C4-2B (cell line): Measurements from ENCODE around the gene CEP128.
A peak's percentile ranks its signal among the peaks of the same experiment; 100 is the strongest.

Experiments
- CTCF ChIP-seq: fragments of 450-650 bp; conservative IDR thresholded peaks from 2 replicates; pipeline ENCODE4 v1.5.1; 2017; ENCODE audit warnings: mild to moderate bottlenecking
- ZFX ChIP-seq: fragments of 450-650 bp; IDR thresholded peaks from 2 replicates; pipeline ENCODE4 v1.6.1; 2017

GRCh38 chr14:80636071-80636470 lies 305.5 kb downstream of the CEP128 start:
- TF ChIP-seq CTCF (peak; percentile 54), ZFX (no peak)
